Liver (tissue), 9 donors: Measurements from ENCODE around the gene SPTAN1. TPM values are rescaled to one million over a fixed set of nuclear protein-coding genes. Genes with fewer than 3 reads are reported as not detected.

ENCODE experiments used
- DNase-seq: peaks from one replicate; pipeline ENCODE4 v3.0.0-alpha.2; 2017; ENCODE audit warnings: low spot score
- H3K27ac ChIP-seq, 2 donors: one replicate each; pipeline ENCODE4 v1.7.0; 2013; ENCODE audit warnings: inconsistent platforms in 2 of 2, low read length in 2 of 2, control low read depth in 1 of 2, low read depth in 1 of 2, mild to moderate bottlenecking in 1 of 2
- H3K27me3 ChIP-seq, 4 donors: one replicate each; pipeline versions ENCODE4 v1.6.1 to v1.7.0; 2013; ENCODE audit warnings: low read length in 3 of 4, inconsistent platforms in 1 of 4, mild to moderate bottlenecking in 1 of 4, moderate library complexity in 1 of 4; ENCODE audit not compliant: control insufficient read depth in 4 of 4, insufficient read depth in 4 of 4
- H3K36me3 ChIP-seq, 4 donors: one replicate each; pipeline versions ENCODE4 v1.6.1 to v1.7.0; 2013; ENCODE audit warnings: low read length in 3 of 4, mild to moderate bottlenecking in 3 of 4, low read depth in 1 of 4, moderate library complexity in 1 of 4; ENCODE audit not compliant: control insufficient read depth in 4 of 4, insufficient read depth in 3 of 4
- H3K4me1 ChIP-seq, 4 donors: one replicate each; pipeline versions ENCODE4 v1.6.1 to v1.7.0; 2013; ENCODE audit warnings: low read length in 3 of 4, mild to moderate bottlenecking in 3 of 4, moderate library complexity in 1 of 4; ENCODE audit not compliant: control insufficient read depth in 4 of 4, insufficient read depth in 4 of 4
- H3K4me3 ChIP-seq, 3 donors: one replicate each; pipeline versions ENCODE4 v1.6.1 to v1.7.0; 2013; ENCODE audit warnings: low read length in 3 of 3, control low read depth in 1 of 3, low read depth in 1 of 3, mild to moderate bottlenecking in 1 of 3
- H3K9ac ChIP-seq, 2 donors: one replicate each; pipeline ENCODE4 v1.7.0; 2013; ENCODE audit warnings: low read length in 2 of 2, mild to moderate bottlenecking in 2 of 2, moderate library complexity in 2 of 2, control low read depth in 1 of 2, low read depth in 1 of 2
- H3K9me3 ChIP-seq, 4 donors: one replicate each; pipeline versions ENCODE4 v1.6.1 to v1.7.0; 2013; ENCODE audit warnings: low read length in 3 of 4; ENCODE audit not compliant: control insufficient read depth in 4 of 4
- ATF3 ChIP-seq: IDR thresholded peaks from 2 replicates; pipeline ENCODE4 v1.6.1; 2016; ENCODE audit warnings: antibody characterized with exemption
- CTCF ChIP-seq: fragments of 150-350 bp; IDR thresholded peaks from 2 replicates; pipeline ENCODE4 v1.5.1; 2017; ENCODE audit warnings: improper control_type of control experiment, low read depth, low read length; ENCODE audit not compliant: missing input control
- EGR1 ChIP-seq, 2 donors: IDR thresholded peaks; 2 replicates each; pipeline ENCODE4 v1.6.1; 2016 to 2018; ENCODE audit warnings: antibody characterized with exemption in 2 of 2, low read depth in 2 of 2
- FOXA1 ChIP-seq: IDR thresholded peaks from 2 replicates; pipeline ENCODE4 v1.6.1; 2016; ENCODE audit warnings: antibody characterized with exemption
- FOXA2 ChIP-seq: IDR thresholded peaks from 2 replicates; pipeline ENCODE4 v1.6.1; 2016; ENCODE audit warnings: antibody characterized with exemption
- GABPA ChIP-seq, 2 donors: IDR thresholded peaks in 1 of 2; conservative IDR thresholded peaks in 1 of 2; 2 replicates each; pipeline ENCODE4 v1.6.1; 2016; ENCODE audit warnings: antibody characterized with exemption in 2 of 2, mild to moderate bottlenecking in 1 of 2, moderate library complexity in 1 of 2
- HNF4A ChIP-seq, 2 donors: conservative IDR thresholded peaks; 2 replicates each; pipeline ENCODE4 v1.6.1; 2016; ENCODE audit warnings: antibody characterized with exemption in 2 of 2, mild to moderate bottlenecking in 2 of 2
- HNF4G ChIP-seq: IDR thresholded peaks from 2 replicates; pipeline ENCODE4 v1.6.1; 2016; ENCODE audit warnings: antibody characterized with exemption
- JUND ChIP-seq, 2 donors: IDR thresholded peaks; 2 replicates each; pipeline ENCODE4 v1.6.1; 2016; ENCODE audit warnings: antibody characterized with exemption in 2 of 2
- MAX ChIP-seq: IDR thresholded peaks from 2 replicates; pipeline ENCODE4 v1.6.1; 2016; ENCODE audit warnings: antibody characterized with exemption
- NR2F2 ChIP-seq: IDR thresholded peaks from 2 replicates; pipeline ENCODE4 v1.6.1; 2016; ENCODE audit warnings: antibody characterized with exemption
- RAD21 ChIP-seq, 2 donors: IDR thresholded peaks; 2 replicates each; pipeline ENCODE4 v1.6.1; 2016; ENCODE audit warnings: antibody characterized with exemption in 2 of 2, mild to moderate bottlenecking in 2 of 2
- REST ChIP-seq: IDR thresholded peaks from 2 replicates; pipeline ENCODE4 v1.6.1; 2016; ENCODE audit warnings: antibody characterized with exemption, mild to moderate bottlenecking
- RXRA ChIP-seq, 2 donors: IDR thresholded peaks; 2 replicates each; pipeline ENCODE4 v1.6.1; 2017 to 2018; ENCODE audit warnings: antibody characterized with exemption in 2 of 2, mild to moderate bottlenecking in 1 of 2
- SP1 ChIP-seq: IDR thresholded peaks from 2 replicates; pipeline ENCODE4 v1.6.1; 2018; ENCODE audit warnings: antibody characterized with exemption, mild to moderate bottlenecking
- TAF1 ChIP-seq: conservative IDR thresholded peaks from 2 replicates; pipeline ENCODE4 v1.6.1; 2016; ENCODE audit warnings: antibody characterized with exemption, mild to moderate bottlenecking
- YY1 ChIP-seq: IDR thresholded peaks from 2 replicates; pipeline ENCODE4 v1.6.1; 2016; ENCODE audit warnings: antibody characterized with exemption, mild to moderate bottlenecking
- ZBTB33 ChIP-seq: IDR thresholded peaks from 2 replicates; pipeline ENCODE4 v1.6.1; 2016; ENCODE audit warnings: antibody characterized with exemption
- WGBS: extraction: QIAGEN DNeasy Blood & Tissue Kit; methylation state at CpG from one replicate; pipeline ENCODE4 v1.1.7; 2013; 5-methylcytosine and 5-hydroxymethylcytosine counted together
- polyA plus RNA-seq, 2 donors: library from polyadenylated mRNA; stranded (reverse) in 1 of 2; unstranded in 1 of 2; fragments of 200-250 nt in 1 of 2; fragments of >200 nt in 1 of 2; fragmentation: Nextera tagmentation in 1 of 2; extraction: Ambion mirVana in 1 of 2; gene quantifications; one replicate each; pipeline versions ENCODE4 v1.2.1 to v1.2.3, GENCODE V29; 2013 to 2015
- total RNA-seq, 2 donors: library from RNA; depleted of rRNA; stranded (reverse); fragments of >200 nt; gene quantifications; one replicate each; pipeline ENCODE4 v1.2.3, GENCODE V29; 2014
- donor health status: healthy.
- donor health status: healthy.
- donor health status: healthy.
- donor health status: healthy.
- donor health status: healthy.

The SPTAN1 gene
- total and polyA plus RNA-seq, 4 donors, result 31.3 to 86.5 (median 60.4) TPM

- Histone ChIP-seq H3K4me3 (peak within 1 kb of the TSS; percentile 70 to 94 (median 79)), H3K36me3 (no peaks in the 10 kb centered on the region), H3K27ac (peak within 1 kb of the TSS; percentile 96 to 97), H3K4me1 (peaks cover 0 to 4% (median 1%) of the 10 kb centered on the region in 4 donors), H3K9me3 (no peaks in the 10 kb centered on the region), H3K9ac (peak within 1 kb of the TSS; percentile 44 to 88), H3K27me3 (no peaks in the 10 kb centered on the region)
- TF ChIP-seq SP1 (peak; percentile 69), ZBTB33 (peak; percentile 66), RAD21 (IDR thresholded peaks at IDR 0.05) (peak in 1 of 2 donors; percentile 55), TAF1 (peak; percentile 69), EGR1 (IDR thresholded peaks at IDR 0.05; ENCODE audit: low read depth in 2 of 2) (peak; percentile 14 to 27), RXRA (IDR thresholded peaks at IDR 0.05) (no peak), FOXA1 (peak; percentile 15), FOXA2 (no peak), NR2F2 (peak; percentile 77), HNF4A (conservative IDR thresholded peaks at IDR 0.05) (peak; percentile 47 to 57), MAX (peak; percentile 54), GABPA (IDR thresholded peaks at IDR 0.05 in 1 of 2, conservative IDR thresholded peaks at IDR 0.05 in 1 of 2) (peak in 1 of 2 donors; percentile 74), HNF4G (no peak), CTCF (no peak), YY1 (peak; percentile 100), JUND (IDR thresholded peaks at IDR 0.05) (no peak), ATF3 (peak; percentile 22), REST (no peak)
- under 1% methylated on average over 86 of the region's 86 CpGs for WGBS
- DNase-seq, result peak; percentile 96
Observed at GRCh38 chr9:128656416-128657343, 104.3 kb downstream of the SPTAN1 start, which contains the start of gene DYNC2I2. DYNC2I2 (minus strand) TSS chr9:128656847; CDS start chr9:128656726, 121 bp downstream.
